ENCODE data around the gene RFT1. TPM values are rescaled to one million over a fixed set of nuclear protein-coding genes. Genes with fewer than 3 reads are reported as not detected.

Gene RFT1
- total RNA-seq, 4 donors from 2014 or later, result 8.6 to 16.1 (median 15.5) TPM

GRCh38 chr3:53040351-53040820, 89.8 kb downstream of the RFT1 start:
- no peak overlapping the region for H3K4me3 ChIP-seq (ENCODE audit: low read depth, poor library complexity, severe bottlenecking)
- TF ChIP-seq CTCF (IDR thresholded peaks at IDR 0.05) (no peak), POLR2A (IDR thresholded peaks at IDR 0.05) (no peak)
- no peak for DNase-seq (ENCODE audit: low spot score in 2 of 2)
- intact Hi-C loops (cut with DNase I; ENCODE audit: low total_unique reads), result no loop called here

GRCh38 chr3:53039376-53039752, 90.9 kb downstream of the RFT1 start:
- TF ChIP-seq POLR2A (IDR thresholded peaks at IDR 0.05) (no peak), CTCF (IDR thresholded peaks at IDR 0.05) (no peak)
- no peak for DNase-seq (ENCODE audit: low spot score in 2 of 2)

GRCh38 chr3:53038679-53039375, 91.4 kb downstream of the RFT1 start:
- intact Hi-C loops (cut with DNase I; ENCODE audit: low total_unique reads), result loop anchor here (1.0 kb wide), 1 partner anchor 11 kb away; no protein-coding TSS in a partner anchor
- TF ChIP-seq CTCF (IDR thresholded peaks at IDR 0.05) (no peak), POLR2A (IDR thresholded peaks at IDR 0.05) (no peak)
- WGBS, 2 donors, result 78 to 84% methylated on average over 5 of the region's 5 CpGs
- no peak for DNase-seq (ENCODE audit: low spot score in 2 of 2)
- no peak overlapping the region for H3K4me3 ChIP-seq (ENCODE audit: low read depth, poor library complexity, severe bottlenecking)

More at GRCh38 chr3:53039376-53039752, 90.9 kb downstream of the RFT1 start:
- WGBS, 2 donors, result 87 to 90% methylated on average over 2 of the region's 2 CpGs
- intact Hi-C loops (cut with DNase I; ENCODE audit: low total_unique reads), result no loop called here
- no peak overlapping the region for H3K4me3 ChIP-seq (ENCODE audit: low read depth, poor library complexity, severe bottlenecking)

Other genes starting within 250 kb of the RFT1 start
- 10 to 100 TPM; 12.7 to 20.7 (median 16.1) TPM for gene STIMATE, start 232.9 kb downstream of the RFT1 start, total RNA-seq
- gene SFMBT1, start 84.4 kb downstream of the RFT1 start, total RNA-seq, result 10 to 100 TPM in 3 of 4 donors, 1 to 10 TPM in 1; 9.5 to 24.3 (median 14.4) TPM
- gene PRKCD, start 30.8 kb upstream of the RFT1 start, total RNA-seq, result 10 to 100 TPM; 27.2 to 35.8 (median 31.4) TPM
- 100 to 1,000 TPM in 3 of 4 donors, 10 to 100 TPM in 1; 98.1 to 195 (median 154) TPM for gene TKT, start 125.6 kb upstream of the RFT1 start, total RNA-seq
- gene DCP1A, start 217.1 kb upstream of the RFT1 start, total RNA-seq, result 10 to 100 TPM; 15.2 to 28.4 (median 21.5) TPM

All from lower leg skin (tissue), 4 donors.